Transverse colon (tissue), 4 donors: ENCODE results near the gene ZNF330. TPM values are rescaled to one million over a fixed set of nuclear protein-coding genes. Genes with fewer than 3 reads are reported as not detected.

Source experiments
- DNase-seq: peaks from one replicate; pipeline ENCODE4 v3.0.0-alpha.2; 2019
- H3K27ac ChIP-seq, 4 donors: fragments of 200-600 bp; sonication (generic); 2 replicates each; pipeline ENCODE4 v1.5.1; 2016 to 2018; ENCODE audit warnings: inconsistent platforms in 4 of 4
- H3K27me3 ChIP-seq: fragments of 200-600 bp; sonication (generic); 2 replicates; pipeline ENCODE4 v1.5.1; 2017; ENCODE audit warnings: inconsistent platforms
- H3K36me3 ChIP-seq, 4 donors: fragments of 200-600 bp; sonication (generic); 2 replicates each; pipeline ENCODE4 v1.5.1; 2017 to 2019; ENCODE audit warnings: inconsistent platforms in 4 of 4
- H3K4me1 ChIP-seq, 4 donors: fragments of 200-600 bp; sonication (generic); 2 replicates each; pipeline ENCODE4 v1.5.1; 2017 to 2020; ENCODE audit warnings: inconsistent platforms in 4 of 4
- H3K4me3 ChIP-seq, 4 donors: fragments of 200-600 bp; sonication (generic); 1 replicate in 1 of 4; 2 replicates in 3 of 4; pipeline versions ENCODE4 v1.5.1 to v1.6.1; 2017 to 2019; ENCODE audit warnings: inconsistent platforms in 4 of 4
- H3K9me3 ChIP-seq, 2 donors: fragments of 200-600 bp; sonication (generic); 2 replicates each; pipeline ENCODE4 v1.5.1; 2017 to 2019; ENCODE audit warnings: inconsistent platforms in 2 of 2
- EP300 ChIP-seq: sonication (generic); formaldehyde crosslinking; IDR thresholded peaks from one replicate; pipeline ENCODE4 v1.6.1; 2017; ENCODE audit warnings: antibody characterized with exemption, low read depth
- POLR2A ChIP-seq: fragments of 450-650 bp; IDR thresholded peaks from one replicate; pipeline ENCODE4 v1.6.1; 2016; ENCODE audit warnings: antibody characterized with exemption, mild to moderate bottlenecking, moderate library complexity
- POLR2AphosphoS5 ChIP-seq, 3 donors: sonication (generic); formaldehyde crosslinking; IDR thresholded peaks; one replicate each; pipeline ENCODE4 v1.6.1; 2016; ENCODE audit warnings: antibody characterized with exemption in 3 of 3
- WGBS, 2 donors: methylation state at CpG; one replicate each; pipeline ENCODE4 v1.1.5; 2018; ENCODE audit warnings: low coverage in 1 of 2; 5-methylcytosine and 5-hydroxymethylcytosine counted together
- in situ Hi-C, 4 donors: fragments of 200-750 bp; cut with MboI; loops; one replicate each; pipeline versions ENCODE4 v1.15.0 to v1.15.1; 2017; ENCODE audit warnings: low sequenced_read_pairs in 3 of 4, low pct_ligation_motif_present in 1 of 4, low pct_unique_long_range_greater_than_20kb in 1 of 4
- intact Hi-C: fragments of 100-400 bp; cut with DNase I; formaldehyde crosslinking; loops from one replicate; pipeline ENCODE4 v1.15.1; 2023; ENCODE audit warnings: low total_unique reads
- total RNA-seq, 4 donors: library from RNA; depleted of rRNA; stranded (reverse); fragments of >200 nt; gene quantifications; one replicate each; pipeline ENCODE4 v1.1.0, GENCODE V29; 2016
- TF ChIP-seq, protein P1 (sequence below), 5 experiments: fragments of 200-600 bp in 3 of 5; fragments of 450-650 bp in 2 of 5; sonication (generic) in 3 of 5; IDR thresholded peaks; 1 replicate in 2 of 5; 2 replicates in 3 of 5; pipeline ENCODE4 v1.5.1; 2016 to 2017; ENCODE audit warnings: antibody characterized with exemption in 5 of 5, inconsistent platforms in 3 of 5, mild to moderate bottlenecking in 2 of 5, moderate library complexity in 1 of 5

Gene ZNF330
- total RNA-seq, 4 donors from 2014 or later = 9.4 to 144 (median 22.0) TPM

DNA sequence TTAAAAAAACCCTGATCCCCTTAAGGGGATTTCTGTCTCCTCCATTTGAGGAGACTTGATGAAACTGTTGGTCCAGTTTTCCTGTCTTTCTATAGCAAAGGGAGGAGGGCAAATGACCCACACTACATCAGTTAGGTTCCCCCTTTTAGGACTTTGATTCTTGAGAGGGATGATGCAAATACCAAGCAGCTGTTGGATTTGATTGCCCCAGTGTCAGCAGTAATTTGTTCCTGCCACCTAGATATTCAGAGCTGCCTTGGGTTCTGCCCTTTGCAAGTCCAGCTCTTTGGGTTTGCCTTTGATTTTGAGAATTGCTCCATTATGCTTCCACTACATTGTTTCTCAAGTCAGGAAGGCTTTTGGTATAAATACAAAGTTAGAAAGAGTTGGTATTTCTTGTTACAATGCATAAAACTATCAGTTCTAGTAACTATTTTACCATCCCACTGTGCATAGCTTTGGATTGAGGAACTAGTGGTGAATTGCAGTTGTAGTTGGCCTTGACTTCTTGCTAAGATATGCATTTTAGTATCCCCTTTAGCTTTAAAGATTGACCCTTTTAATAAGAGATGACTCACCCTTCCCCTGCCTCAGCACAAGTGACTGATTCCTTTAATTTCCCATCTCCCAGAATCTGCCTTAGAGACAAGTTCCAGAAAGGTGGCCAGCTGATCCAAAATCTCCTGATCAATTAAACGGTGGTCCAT, 24.3 kb upstream of the ZNF330 start:
- in situ Hi-C loops (no loop called here), intact Hi-C loops (no loop called here)
- no peaks in the 10 kb centered on the region for H3K4me1 ChIP-seq
- DNase-seq = no peak
- 40 to 70% methylated on average over 1 of the region's 1 CpG for WGBS, 2 donors
- no peak overlapping the region for H3K4me3 ChIP-seq
- no peak for TF ChIP-seq POLR2A
- H3K27ac ChIP-seq = no peak overlapping the region
- no peaks in the 10 kb centered on the region for H3K36me3 ChIP-seq
- H3K27me3 ChIP-seq = no peaks in the 10 kb centered on the region
- H3K9me3 ChIP-seq = no peaks in the 10 kb centered on the region

DNA sequence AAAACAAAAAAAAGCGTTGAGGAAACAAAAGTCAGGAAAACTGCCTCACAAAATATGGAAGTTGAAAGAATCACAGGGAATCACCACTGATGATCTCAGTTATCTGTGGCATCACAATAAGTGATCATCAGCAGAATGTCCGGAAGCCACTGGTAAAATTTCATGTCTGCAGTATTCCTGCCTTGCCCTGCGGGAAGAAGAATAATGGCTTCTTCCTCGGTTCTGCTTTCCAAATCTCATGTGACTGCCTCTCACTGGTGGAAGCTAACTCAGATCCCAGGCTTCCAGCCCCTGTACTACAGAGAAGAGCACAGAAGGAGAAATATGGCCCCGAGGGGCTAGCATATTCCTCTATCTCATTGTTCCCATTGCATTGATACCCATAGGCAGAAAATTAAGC, 12.7 kb upstream of the ZNF330 start:
- in situ Hi-C loops = no loop called here
- TF ChIP-seq, protein P1, sequence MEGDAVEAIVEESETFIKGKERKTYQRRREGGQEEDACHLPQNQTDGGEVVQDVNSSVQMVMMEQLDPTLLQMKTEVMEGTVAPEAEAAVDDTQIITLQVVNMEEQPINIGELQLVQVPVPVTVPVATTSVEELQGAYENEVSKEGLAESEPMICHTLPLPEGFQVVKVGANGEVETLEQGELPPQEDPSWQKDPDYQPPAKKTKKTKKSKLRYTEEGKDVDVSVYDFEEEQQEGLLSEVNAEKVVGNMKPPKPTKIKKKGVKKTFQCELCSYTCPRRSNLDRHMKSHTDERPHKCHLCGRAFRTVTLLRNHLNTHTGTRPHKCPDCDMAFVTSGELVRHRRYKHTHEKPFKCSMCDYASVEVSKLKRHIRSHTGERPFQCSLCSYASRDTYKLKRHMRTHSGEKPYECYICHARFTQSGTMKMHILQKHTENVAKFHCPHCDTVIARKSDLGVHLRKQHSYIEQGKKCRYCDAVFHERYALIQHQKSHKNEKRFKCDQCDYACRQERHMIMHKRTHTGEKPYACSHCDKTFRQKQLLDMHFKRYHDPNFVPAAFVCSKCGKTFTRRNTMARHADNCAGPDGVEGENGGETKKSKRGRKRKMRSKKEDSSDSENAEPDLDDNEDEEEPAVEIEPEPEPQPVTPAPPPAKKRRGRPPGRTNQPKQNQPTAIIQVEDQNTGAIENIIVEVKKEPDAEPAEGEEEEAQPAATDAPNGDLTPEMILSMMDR (IDR thresholded peaks at IDR 0.05) = no peak
- no peak for TF ChIP-seq POLR2AphosphoS5 (IDR thresholded peaks at IDR 0.05)
- TF ChIP-seq EP300 = no peak
- TF ChIP-seq POLR2A = no peak

DNA sequence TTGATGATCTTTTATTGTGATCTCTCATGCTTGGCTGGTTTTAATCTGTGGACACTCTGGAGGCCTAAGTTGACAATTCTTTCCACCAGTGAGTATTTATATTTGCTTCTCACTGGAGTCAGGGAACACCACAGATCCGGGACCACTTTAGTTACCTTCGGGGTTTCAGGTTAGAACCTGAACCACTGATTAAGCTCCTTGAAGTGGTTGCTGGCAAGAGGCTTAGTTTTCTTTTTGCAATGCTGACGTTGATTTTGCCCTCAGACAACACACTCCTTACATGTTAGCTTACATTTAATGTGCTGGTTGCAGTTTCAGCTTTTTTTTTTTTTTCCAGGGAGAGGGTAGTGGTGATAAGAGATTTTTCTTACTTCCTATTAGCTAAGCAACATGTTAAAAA, 10.5 kb upstream of the ZNF330 start:
- Histone ChIP-seq H3K4me3 (no peak overlapping the region), H3K9me3 (no peaks in the 10 kb centered on the region), H3K27me3 (no peaks in the 10 kb centered on the region), H3K27ac (no peak overlapping the region), H3K36me3 (no peaks in the 10 kb centered on the region), H3K4me1 (no peaks in the 10 kb centered on the region)
- TF ChIP-seq EP300 = no peak
- TF ChIP-seq POLR2AphosphoS5 (IDR thresholded peaks at IDR 0.05) = no peak
- TF ChIP-seq, protein P1 (IDR thresholded peaks at IDR 0.05) = no peak
- TF ChIP-seq POLR2A = no peak
- intact Hi-C loops = no loop called here
- 61% methylated on average over 3 of the region's 3 CpGs; no CpG with 5 or more reads in 1 of the 2 donors for WGBS, 2 donors
- in situ Hi-C loops = no loop called here
- no peak for DNase-seq

More for the DNA sequence above, 12.7 kb upstream of the ZNF330 start:
- 54 to 72% methylated on average over 5 of the region's 5 CpGs for WGBS, 2 donors
- intact Hi-C loops = no loop called here
- no peak overlapping the region for H3K4me3 ChIP-seq
- H3K27ac ChIP-seq = no peak overlapping the region
- H3K4me1 ChIP-seq = no peaks in the 10 kb centered on the region
- no peak for DNase-seq
- H3K36me3 ChIP-seq = no peaks in the 10 kb centered on the region
- H3K9me3 ChIP-seq = no peaks in the 10 kb centered on the region
- H3K27me3 ChIP-seq = no peaks in the 10 kb centered on the region

DNA sequence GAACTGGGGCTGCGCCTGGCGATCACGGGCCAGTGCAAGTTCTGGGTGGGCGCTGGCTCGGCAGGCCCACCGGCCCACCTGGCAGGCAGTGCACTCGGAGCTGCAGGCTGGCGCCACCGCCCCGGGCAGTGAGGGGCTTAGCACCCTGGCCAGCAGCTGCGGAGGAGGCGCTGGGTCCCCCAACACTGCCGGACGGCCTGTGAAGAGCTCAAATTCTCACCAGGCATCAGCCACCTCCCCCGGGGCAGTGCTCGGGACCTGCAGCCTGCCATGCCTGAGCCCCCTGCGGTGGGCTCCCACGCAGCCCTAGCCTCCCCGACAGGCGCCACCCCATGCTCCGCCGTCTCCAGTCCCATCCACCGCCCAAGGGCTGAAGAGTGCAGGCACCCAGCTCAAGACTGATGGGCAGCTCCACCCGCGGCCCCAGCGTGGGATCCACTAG, 7.1 kb upstream of the ZNF330 start:
- WGBS, 2 donors = 78% methylated on average over 16 of the region's 26 CpGs; no CpG with 5 or more reads in 1 of the 2 donors
- Histone ChIP-seq H3K27ac (no peak overlapping the region), H3K4me3 (no peak overlapping the region), H3K36me3 (no peaks in the 10 kb centered on the region), H3K27me3 (no peaks in the 10 kb centered on the region), H3K4me1 (no peaks in the 10 kb centered on the region), H3K9me3 (no peaks in the 10 kb centered on the region)
- intact Hi-C loops = no loop called here
- TF ChIP-seq POLR2A = no peak
- TF ChIP-seq, protein P1 (IDR thresholded peaks at IDR 0.05) = no peak
- no peak for TF ChIP-seq EP300
- no peak for TF ChIP-seq POLR2AphosphoS5 (IDR thresholded peaks at IDR 0.05)
- in situ Hi-C loops = no loop called here
- no peak for DNase-seq

DNA sequence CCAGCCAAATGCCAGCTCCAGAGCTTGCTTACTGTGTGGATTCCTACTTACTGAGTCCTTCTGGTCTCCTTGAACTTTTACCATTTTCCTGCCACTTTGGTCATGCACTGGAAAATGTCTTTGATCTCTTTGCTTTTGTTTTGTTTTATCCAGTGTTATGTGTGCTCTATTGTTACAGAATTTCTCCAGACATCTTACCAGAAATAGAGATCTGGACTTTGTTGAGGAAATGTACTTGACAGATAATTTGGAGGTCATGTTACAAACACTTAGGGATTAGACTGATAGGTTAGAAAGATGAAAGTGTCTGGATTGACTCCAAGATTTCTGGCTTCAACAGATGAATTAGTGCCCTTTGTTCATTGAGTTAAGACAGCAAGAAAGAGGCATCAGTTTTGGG, 5.7 kb upstream of the ZNF330 start:
- DNase-seq = no peak
- in situ Hi-C loops = no loop called here
- H3K27ac ChIP-seq = no peak overlapping the region

More for the DNA sequence above, 5.7 kb upstream of the ZNF330 start:
- Histone ChIP-seq H3K36me3 (no peaks in the 10 kb centered on the region), H3K9me3 (no peaks in the 10 kb centered on the region), H3K27me3 (no peaks in the 10 kb centered on the region), H3K4me3 (no peak overlapping the region), H3K4me1 (no peaks in the 10 kb centered on the region)
- intact Hi-C loops = no loop called here
- TF ChIP-seq EP300 (no peak), POLR2AphosphoS5 (IDR thresholded peaks at IDR 0.05) (no peak), POLR2A (no peak)
- TF ChIP-seq, protein P1 (IDR thresholded peaks at IDR 0.05) = no peak
